Left lobe of liver (tissue), 2 donors: Measurements from ENCODE around the gene ITGB3. TPM values are rescaled to one million over a fixed set of nuclear protein-coding genes. Genes with fewer than 3 reads are reported as not detected.
"Not testable (repeated sequence)": the region's sequence is repeated elsewhere in the genome, so short reads cannot be mapped to it uniquely, and the experiment has no call there.

ENCODE experiments used
- ATAC-seq: fragments of 200-7000 bp; cut with Tn5 transposase; one replicate; pipeline ENCODE4 v1.9.1; 2020; ENCODE audit warnings: mild to moderate bottlenecking, moderate library complexity
- DNase-seq: peaks from one replicate; pipeline ENCODE4 v3.0.0-alpha.2; 2020; ENCODE audit warnings: low spot score
- total RNA-seq: library from RNA; stranded (reverse); gene quantifications from one replicate; pipeline ENCODE4 v1.2.1, GENCODE V29; 2021
- donor health status: DM: no; HTN: no; CAD: no; lungs with moderate emphysema.
- donor health status: DM: no; HTN: yes; CAD: no.

The ITGB3 gene
- total RNA-seq, 1 donor from 2014 or later = 5.0 TPM

DNA sequence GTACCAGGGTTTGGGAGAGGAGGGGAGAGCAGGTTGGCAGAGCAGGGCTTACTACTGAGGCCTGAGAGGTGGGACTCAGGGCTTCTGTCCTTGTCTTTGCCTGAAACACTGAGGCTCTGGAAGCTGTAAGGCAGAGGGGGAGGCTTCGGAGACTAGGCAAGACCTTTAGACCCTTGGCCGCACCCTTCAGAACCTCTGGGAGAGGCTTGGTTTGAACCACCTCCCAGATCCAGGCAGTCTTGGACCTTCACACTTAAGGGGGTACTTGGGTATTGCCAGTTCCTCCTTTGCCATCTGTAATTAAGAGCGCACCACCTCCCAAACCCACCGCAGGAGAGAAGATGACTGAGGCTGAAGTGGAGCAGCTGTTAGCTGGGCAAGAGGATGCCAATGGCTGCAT is 31.6 kb upstream of the ITGB3 start:
- DNase-seq (no peak), ATAC-seq (no peak)

- ATAC-seq (peak; percentile 46), DNase-seq (no peak)
Measured at GRCh38 chr17:47223007-47223406, 30.6 kb upstream of the ITGB3 start.

GRCh38 chr17:47223460-47223859 is 30.2 kb upstream of the ITGB3 start:
- no peak for DNase-seq
- peak; percentile 61 for ATAC-seq

GRCh38 chr17:47224077-47224476 is 29.6 kb upstream of the ITGB3 start:
- ATAC-seq, DNase-seq: not testable (repeated sequence)

DNA sequence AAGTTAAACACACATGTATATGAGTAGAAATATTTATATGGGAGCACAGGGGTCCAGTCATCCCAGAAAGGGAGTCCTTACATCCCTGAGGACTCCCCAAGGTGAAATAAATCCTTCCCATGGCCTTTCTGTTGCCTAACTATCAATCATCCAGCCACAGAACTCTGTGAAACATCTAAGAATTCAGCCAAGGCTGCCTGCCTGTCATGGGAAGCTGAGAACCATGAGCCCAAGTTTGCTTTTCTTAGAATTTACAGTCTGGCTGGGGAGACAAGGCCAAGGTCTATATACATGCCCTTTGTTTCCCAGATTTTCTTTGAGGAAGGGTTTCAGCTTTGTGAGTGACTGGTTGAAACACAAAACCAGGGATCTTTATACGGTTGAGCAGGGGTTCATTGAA is 28.7 kb upstream of the ITGB3 start:
- ATAC-seq (no peak), DNase-seq (no peak)

GRCh38 chr17:47225436-47225858 is 28.2 kb upstream of the ITGB3 start:
- peak; percentile 3 for ATAC-seq
- no peak for DNase-seq

DNA sequence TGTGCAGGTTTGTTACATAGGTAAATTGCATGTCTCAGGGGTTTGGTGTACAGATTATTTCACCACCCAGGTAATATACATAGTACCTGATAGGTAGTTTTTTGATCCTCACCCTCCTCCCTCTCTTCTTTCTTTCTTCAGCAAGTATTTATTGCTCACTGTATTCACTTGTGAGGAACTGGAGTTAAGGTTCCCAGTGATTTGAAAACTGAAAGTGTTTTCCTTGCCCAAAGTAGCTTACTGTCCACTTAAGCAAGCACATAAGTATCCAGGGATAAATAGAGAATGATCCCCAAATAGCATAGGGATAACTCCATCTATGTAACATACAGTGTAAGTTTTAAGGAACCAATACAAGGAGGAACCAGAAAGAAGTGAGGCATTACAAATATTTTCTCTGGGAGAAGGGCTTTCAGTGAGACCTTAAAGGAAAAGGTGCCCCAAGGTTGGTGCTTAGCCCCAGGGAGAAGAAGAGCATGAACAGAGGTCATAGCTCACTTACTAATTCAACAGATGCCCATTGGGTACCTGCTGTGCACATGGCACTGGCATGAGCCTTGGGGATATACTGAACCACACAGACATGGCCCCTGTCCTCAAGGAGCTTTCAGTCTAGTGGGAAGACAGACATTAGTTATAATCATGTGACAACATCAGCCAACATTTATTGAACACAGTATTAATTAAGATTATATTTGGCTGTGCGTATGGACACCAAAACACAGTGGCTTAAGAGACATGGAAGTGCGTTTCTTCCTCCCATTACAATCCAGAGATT is 27.5 kb upstream of the ITGB3 start:
- ATAC-seq = no peak
- DNase-seq = no peak

- ATAC-seq (no peak), DNase-seq (no peak)
Measured at GRCh38 chr17:47227862-47228261, 25.8 kb upstream of the ITGB3 start.

DNA sequence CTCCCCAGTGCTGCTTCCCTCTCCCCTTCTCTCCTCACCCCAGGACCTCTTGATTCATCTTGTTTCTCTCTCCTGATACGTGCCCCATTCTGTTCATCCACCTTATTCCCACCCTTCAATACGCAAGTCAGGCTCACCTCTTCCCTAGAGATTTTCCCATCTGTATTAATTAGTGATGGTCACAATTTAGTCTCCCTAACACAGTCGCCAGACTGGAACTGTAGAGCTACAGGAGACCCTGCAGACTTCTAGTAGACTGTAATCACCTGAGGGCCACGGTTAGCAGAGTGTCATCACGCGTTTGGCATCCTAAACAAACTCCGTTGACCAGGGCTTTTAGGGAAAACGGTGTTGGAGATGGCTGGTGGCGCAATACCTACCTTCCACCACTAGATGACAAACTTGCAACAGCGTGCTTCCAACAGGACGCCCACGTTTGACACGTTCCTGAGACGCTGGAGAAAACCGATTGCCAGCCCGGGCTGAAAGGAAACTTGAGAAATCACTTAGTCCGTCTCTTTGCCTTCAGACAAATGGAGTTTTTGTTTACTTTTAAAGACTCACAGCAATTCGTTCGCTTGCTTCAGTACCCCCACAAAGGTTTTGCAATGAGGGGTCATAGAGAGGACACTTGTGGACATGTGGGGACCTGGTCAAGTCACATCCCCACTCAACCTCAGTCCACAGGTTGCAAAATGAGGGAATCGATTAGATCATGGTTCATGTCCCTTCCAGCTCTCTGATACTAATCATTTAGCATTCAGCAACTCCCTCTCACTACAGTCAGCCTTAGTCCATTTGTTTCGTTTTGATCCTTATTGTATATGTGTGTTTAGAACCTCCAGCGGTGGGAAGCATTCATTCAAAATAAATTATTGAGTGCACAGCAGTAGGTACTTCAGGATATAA is 23.8 kb upstream of the ITGB3 start:
- ATAC-seq (peak; percentile 83), DNase-seq (peak; percentile 92)

DNA sequence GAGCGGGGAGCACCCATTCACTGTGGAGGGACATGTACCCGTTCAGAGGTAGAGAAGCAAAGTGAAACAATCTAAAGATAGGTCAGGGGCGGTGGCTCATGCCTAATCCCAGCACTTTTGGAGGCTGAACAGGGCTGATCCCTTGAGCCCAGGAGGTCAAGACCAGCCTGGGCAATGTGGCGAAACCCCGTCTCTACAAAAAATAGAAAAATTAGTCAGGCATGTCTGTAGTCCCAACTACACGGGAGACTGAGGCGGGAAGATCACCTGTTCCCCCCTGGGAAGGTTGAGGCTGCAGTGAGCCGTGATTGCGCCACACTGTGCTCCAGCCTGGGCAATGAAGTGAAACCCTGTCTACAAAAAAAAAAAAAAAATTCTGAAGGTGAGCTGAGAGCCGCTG is 22.8 kb upstream of the ITGB3 start:
- ATAC-seq (peak; percentile 63), DNase-seq (peak; percentile 76)

GRCh38 chr17:47231334-47231733 is 22.3 kb upstream of the ITGB3 start:
- ATAC-seq = peak; percentile 2
- DNase-seq = no peak

GRCh38 chr17:47231866-47232265 is 21.8 kb upstream of the ITGB3 start:
- ATAC-seq = no peak
- DNase-seq = no peak

DNA sequence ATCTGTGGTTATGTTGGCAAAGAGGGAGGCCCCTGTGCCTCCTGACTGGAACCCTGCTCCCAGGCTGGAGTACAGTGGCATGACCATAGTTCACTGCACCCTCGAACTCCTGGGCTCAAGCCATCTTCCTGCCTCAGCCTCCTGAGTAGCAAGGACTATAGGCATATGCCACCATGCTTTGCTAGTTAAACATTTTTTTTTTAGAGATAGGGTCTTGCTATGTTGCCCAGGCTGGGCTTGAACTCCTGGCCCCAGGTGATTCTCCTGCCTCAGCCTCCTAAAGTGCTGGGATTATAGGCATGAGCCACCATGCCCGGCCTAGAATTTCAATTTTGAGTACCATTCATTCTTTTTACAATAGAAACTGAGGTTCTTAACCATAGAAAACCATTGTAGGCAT is 21.2 kb upstream of the ITGB3 start:
- ATAC-seq (no peak), DNase-seq (no peak)

DNA sequence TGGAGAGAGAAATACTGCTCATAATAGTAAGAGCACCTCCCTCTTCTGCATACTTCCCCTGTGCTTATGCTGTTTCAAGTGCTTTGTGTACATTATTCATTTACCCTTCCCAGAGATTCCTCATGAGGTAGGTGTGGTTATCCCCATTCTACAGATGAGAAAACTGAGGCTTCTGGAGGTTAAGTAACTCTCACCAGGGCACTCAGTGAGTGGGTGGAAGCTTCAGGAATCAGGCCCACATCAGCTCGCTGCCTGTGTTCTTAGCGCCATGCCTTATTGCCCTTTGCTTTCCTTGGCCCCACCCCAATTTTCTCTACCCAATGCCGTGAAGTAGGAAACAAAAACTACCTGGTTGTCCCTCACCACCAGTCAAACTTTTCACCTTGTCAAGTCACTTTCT is 18.1 kb upstream of the ITGB3 start:
- DNase-seq = no peak
- ATAC-seq = no peak

- ATAC-seq (no peak), DNase-seq (no peak)
Measured at GRCh38 chr17:47235923-47236322, 17.7 kb upstream of the ITGB3 start.

GRCh38 chr17:47237841-47238240 is 15.8 kb upstream of the ITGB3 start:
- ATAC-seq = no peak

GRCh38 chr17:47238321-47239010 is 15.2 kb upstream of the ITGB3 start:
- no peak for DNase-seq
- ATAC-seq = no peak

More at GRCh38 chr17:47237841-47238240, 15.8 kb upstream of the ITGB3 start:
- no peak for DNase-seq

GRCh38 chr17:47239619-47239966 is 14.0 kb upstream of the ITGB3 start:
- DNase-seq (no peak), ATAC-seq (no peak)

DNA sequence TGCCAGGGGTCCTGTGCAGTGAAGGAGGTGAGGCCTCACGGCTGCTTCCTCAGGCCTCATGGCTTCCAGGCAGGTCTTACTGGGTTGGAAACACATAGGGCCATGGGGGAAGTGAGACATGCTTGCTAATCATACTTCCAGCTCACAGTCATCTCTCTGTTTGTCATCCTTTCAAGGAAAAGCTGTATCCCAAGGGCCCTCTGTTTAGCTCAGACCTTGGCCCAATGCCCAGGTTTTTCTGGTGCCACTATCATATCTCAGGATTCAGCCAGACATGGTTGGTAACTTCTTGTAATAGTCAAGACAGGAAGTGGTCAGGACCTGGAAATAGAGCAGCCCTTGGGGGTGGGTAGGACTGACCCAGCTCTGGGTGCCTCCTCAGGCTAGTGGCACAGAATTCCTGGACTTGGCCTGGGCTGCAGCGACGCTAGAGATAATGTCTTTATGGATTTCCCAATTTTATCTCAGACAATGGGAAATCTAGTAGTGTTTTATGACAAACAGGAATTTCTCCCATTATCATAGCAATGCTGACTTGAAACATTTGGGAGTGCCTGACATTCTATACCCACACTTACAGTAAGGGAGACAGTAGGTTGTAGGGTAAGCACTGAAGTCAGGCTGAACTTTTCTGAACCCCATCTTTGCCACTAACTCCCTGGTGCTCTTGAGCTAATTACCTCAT is 13.5 kb upstream of the ITGB3 start:
- peak; percentile 59 for DNase-seq
- peak; percentile 73 for ATAC-seq

DNA sequence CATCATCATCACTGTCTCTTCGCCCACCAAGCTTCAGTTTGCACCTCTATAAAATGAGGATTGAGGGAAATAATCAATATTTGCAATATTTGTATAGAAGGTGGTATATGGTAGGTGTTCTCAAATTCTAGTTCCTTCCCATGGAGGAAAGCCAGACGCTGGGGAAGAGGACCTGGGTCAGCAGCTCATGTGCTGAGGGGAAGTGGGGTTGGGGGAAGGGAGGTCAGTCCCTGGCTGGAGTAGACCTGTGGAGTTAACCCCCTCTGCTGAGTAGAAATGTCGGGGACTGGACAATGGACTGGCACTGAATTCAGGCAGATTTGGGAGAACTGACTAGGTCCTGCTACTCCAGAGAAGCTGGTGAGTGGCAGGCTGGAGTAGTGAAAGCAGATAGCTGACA is 12.8 kb upstream of the ITGB3 start:
- ATAC-seq = no peak
- DNase-seq = no peak

- ATAC-seq = no peak
Measured at GRCh38 chr17:47242648-47243047, 11.0 kb upstream of the ITGB3 start.

More at GRCh38 chr17:47242648-47243047, 11.0 kb upstream of the ITGB3 start:
- no peak for DNase-seq
